Measurements from ENCODE around the gene CDC42EP1.

DNA sequence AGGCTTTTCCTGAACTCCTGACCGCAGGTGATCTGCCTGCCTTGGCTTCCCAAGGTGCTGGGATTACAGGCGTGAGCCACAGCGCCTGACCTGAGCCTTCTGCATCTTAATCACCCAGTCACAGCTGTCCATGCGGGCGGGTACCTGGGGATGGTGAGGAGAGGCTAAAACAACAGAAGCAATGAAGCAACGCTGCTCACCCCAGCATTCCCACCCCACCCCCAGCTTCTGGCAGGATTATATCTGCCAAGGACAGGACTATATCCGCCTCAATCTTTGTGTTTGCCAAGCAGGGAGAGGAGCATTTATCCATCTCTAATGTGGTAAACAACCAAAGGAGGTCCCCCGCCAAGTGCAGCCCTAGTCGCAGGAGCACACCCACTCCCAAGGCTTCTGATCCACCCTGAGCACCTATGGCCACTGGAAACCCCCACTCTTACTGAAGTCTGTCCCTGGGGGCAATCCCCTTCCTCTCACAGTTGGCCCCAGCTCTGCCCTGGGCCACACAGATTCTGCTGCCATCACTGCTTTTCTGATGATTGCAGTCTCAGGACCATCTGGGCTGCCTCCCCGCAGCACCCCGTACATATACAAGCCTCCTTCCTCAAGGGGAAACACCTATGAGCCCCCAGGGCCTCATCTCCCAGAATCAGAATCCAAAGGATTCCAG, 28.4 kb downstream of the CDC42EP1 start:
- TF ChIP-seq TAF1 (IDR thresholded peaks at IDR 0.05; ENCODE audit: borderline replicate concordance, insufficient read depth, low read length) (no peak), SIN3A (IDR thresholded peaks at IDR 0.05; ENCODE audit: borderline replicate concordance, insufficient read depth, low read length) (no peak), POLR2AphosphoS5 (IDR thresholded peaks at IDR 0.05; ENCODE audit: low read depth, low read length) (no peak), FOXP2 (optimal IDR thresholded peaks at IDR 0.05; ENCODE audit: borderline replicate concordance, extremely low read depth, extremely low read length, insufficient read depth) (no peak)
- TF ChIP-seq, protein P1, sequence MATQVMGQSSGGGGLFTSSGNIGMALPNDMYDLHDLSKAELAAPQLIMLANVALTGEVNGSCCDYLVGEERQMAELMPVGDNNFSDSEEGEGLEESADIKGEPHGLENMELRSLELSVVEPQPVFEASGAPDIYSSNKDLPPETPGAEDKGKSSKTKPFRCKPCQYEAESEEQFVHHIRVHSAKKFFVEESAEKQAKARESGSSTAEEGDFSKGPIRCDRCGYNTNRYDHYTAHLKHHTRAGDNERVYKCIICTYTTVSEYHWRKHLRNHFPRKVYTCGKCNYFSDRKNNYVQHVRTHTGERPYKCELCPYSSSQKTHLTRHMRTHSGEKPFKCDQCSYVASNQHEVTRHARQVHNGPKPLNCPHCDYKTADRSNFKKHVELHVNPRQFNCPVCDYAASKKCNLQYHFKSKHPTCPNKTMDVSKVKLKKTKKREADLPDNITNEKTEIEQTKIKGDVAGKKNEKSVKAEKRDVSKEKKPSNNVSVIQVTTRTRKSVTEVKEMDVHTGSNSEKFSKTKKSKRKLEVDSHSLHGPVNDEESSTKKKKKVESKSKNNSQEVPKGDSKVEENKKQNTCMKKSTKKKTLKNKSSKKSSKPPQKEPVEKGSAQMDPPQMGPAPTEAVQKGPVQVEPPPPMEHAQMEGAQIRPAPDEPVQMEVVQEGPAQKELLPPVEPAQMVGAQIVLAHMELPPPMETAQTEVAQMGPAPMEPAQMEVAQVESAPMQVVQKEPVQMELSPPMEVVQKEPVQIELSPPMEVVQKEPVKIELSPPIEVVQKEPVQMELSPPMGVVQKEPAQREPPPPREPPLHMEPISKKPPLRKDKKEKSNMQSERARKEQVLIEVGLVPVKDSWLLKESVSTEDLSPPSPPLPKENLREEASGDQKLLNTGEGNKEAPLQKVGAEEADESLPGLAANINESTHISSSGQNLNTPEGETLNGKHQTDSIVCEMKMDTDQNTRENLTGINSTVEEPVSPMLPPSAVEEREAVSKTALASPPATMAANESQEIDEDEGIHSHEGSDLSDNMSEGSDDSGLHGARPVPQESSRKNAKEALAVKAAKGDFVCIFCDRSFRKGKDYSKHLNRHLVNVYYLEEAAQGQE (IDR thresholded peaks at IDR 0.05; ENCODE audit: insufficient read depth in 1 of 2, low read depth in 2 of 2, low read length in 2 of 2): no peak
